NOMO-1 treated with dmso at 0.1 percent for 144 hours (cell line): ENCODE measurements around the gene CEACAM16.
A peak's percentile ranks its signal among the peaks of the same experiment; 100 is the strongest.
"Not testable (repeated sequence)": the region's sequence is repeated elsewhere in the genome, so short reads cannot be mapped to it uniquely, and the experiment has no call there.

Source experiments
- DNase-seq: peaks from one replicate; lab custom pipeline; 2025; ENCODE audit not compliant: unreplicated experiment; lab: John Stamatoyannopoulos, UW

Gene CEACAM16

DNA sequence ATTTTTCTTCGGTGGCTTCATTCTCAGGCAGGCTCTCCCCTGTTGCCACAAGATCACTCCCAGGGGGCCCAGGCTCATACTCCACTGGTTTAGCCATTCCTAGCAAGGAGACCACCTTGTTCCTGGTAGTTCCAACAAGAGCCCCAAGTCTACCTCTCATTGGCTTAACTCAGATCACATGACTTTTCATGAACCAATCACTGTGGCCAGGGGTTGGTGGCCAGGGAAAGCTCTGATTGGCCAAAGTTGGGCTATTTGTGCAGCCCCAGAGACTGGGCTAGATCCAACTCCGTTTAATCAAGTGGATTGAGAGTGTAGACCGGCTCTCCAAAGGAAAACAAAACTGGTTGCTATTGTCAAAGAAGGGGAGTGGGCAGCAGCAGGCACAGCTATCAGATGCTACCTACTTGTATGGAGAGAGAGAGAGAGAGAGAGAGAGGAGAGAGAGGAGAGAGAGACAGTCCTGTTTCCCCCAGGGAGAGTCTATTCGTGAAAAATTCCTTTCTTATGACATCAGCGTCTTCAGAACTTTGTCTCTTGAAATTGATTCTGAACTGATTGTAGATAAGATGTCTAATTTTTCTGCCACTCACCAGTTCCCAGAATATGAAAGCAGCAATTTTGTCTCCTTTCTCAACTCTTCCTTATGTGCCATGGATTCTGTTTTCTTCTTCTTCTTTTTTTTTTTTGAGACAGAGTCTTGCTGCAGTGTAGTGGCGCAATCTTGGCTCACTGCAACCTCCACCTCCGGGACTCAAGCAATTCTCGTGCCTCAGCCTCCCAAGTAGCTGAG is 21.7 kb upstream of the CEACAM16 start:
- DNase-seq: no peak

DNA sequence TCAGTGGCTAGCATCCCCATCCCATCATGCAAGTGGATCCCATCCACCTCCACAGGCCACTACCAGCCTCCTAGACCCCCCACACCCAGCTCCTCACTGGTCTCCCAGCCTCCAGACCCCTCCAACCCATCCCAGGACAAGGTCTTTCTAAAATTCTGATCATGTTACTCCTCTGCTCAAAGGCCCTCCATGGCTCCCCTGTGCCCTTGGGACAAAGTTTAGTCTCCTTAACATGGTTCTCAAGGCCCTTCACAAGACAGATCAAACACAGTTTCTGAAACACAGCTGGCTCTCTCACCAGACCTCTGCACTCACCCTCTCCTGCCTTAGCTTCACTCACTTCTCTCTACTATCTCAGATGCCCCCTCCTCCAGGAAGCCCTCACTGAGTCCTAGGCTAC is 18.4 kb upstream of the CEACAM16 start:
- DNase-seq: no peak

GRCh38 chr19:44681992-44682790 is 16.8 kb upstream of the CEACAM16 start:
- DNase-seq: no peak

- no peak for DNase-seq
Measured at GRCh38 chr19:44682807-44683206, 16.1 kb upstream of the CEACAM16 start.

DNA sequence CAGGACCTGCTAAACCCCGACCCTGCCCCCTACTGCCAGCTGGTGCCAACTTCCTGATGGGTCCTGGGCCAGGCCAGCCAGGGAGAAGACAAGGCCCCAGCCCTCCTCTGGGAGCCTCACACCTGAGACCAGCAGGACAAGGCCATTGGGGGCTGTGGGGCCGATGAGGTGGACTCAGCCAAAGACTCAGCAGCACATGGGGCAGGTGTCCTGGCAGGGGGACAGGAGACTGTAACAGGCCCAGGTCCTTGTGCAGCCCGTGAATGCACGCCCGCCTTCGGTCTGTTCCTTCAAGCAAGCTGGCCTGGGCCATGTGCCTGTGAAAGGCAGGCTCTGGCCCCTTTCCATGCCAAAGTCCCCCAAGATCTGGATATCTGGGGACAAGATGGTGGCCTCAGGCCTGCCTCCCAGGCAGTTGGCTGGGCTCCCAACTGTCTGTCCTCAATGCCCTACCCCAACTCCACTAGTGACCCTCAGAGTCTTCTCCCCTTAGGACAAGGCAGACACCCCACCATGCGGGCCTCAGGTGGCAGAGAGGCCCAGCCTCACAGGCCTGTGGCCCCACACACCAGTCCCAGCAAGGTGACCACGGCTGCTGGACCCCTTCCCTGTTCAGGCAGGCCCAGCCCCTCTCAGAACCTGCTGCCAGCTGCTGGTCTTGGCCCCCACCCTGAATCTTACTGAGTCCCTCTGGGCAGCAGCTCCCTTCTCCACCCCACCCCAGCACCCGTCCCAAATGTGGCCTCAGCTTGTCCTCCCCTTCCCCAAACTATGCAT is 15.3 kb upstream of the CEACAM16 start:
- DNase-seq: no peak

DNA sequence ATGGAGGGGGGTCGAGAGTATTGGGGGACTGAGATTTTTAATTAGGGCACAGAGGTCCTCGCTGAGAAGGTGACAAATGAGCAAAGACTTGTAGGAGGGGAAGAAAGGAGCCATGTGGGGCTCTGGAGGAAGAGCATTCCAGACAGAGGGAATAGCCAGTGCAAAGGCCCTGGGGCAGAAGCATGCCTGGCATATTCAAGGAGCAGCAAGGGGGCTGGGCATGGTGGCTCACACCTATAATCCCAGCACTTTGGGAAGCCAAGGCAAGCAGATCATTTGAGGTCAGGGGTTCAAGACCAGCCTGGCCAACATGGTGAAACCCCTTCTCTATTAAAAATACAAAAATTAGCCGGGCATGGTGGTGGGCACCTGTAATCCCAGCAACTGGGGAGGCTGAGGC is 14.6 kb upstream of the CEACAM16 start:
- DNase-seq: not testable (repeated sequence)

- DNase-seq: no peak
Measured at GRCh38 chr19:44684892-44685863, 13.8 kb upstream of the CEACAM16 start.

- DNase-seq: peak; percentile 16
Measured at GRCh38 chr19:44685877-44686276, 13.1 kb upstream of the CEACAM16 start.

- no peak for DNase-seq
Measured at GRCh38 chr19:44686896-44687295, 12.1 kb upstream of the CEACAM16 start.

- DNase-seq: no peak
Measured at GRCh38 chr19:44687888-44688287, 11.1 kb upstream of the CEACAM16 start.

DNA sequence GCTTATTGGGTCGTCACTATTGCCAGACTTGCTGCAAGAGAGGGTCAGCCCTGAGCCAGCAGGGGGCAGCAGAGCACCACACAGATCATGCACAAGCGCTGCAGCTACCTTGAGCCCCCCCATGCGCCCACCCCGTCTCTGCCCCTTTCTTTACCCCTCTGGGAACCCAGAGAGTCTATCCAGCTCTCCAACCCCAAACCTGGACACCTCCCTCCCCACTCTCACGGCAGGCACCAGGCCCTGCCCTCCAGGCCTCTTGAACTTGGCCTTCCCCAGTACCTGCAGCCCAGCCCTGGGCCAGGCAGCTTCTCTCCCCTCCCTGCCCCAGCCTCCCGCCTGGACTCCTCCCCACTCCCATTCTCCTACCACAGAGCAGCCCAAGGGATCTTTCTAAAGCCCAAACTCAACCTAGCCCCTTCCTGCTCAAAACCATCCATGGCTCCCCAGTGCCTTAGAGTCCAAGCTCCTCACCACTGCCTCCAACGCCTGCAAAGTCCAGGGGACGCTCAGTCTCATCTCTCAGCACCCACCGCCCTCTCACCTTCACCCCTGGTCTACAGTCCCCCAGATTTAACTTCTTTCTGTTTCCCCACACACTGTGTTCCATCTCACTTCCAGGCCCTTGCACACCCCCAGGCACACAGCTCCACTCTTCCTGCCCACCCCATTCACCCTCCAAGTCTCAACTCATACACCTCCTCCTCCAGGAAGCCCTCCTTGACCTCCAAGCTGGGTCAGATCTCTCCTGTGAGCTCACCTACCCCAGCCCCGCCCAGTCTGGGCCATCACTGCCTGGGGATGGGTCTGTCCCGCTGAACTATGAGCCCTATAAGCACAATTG is 9.4 kb upstream of the CEACAM16 start:
- no peak for DNase-seq

DNA sequence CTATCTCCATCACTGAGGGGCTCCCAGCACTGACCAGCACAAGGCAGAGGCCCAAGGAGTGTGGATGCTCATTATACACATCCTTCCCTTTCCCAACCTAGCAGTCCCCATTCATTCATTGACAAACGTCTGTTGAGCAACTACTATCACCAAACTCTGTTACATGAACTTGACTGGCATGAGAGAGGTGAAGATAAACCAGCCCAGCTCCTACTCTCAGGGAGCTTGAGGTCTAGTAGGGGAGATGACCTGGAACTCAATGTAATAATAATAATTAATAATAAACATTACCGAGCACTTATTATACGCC is 8.9 kb upstream of the CEACAM16 start:
- DNase-seq: no peak

DNA sequence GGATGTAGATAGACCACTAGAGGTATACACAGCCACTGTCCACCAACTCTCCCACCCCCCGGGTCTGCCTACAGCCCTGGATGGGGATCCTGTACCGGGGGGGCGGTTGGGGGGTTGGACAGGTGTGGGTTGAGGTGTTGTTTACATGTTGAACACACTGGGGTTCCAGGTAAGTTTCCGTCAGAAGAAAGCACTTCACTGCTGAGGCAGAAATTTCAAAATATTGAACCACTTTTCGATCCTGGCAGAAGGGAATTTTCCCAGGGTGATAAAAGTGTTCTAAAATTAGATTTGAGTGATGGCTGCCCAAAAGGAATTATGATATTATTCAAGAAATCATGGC is 6.6 kb upstream of the CEACAM16 start:
- no peak for DNase-seq

DNA sequence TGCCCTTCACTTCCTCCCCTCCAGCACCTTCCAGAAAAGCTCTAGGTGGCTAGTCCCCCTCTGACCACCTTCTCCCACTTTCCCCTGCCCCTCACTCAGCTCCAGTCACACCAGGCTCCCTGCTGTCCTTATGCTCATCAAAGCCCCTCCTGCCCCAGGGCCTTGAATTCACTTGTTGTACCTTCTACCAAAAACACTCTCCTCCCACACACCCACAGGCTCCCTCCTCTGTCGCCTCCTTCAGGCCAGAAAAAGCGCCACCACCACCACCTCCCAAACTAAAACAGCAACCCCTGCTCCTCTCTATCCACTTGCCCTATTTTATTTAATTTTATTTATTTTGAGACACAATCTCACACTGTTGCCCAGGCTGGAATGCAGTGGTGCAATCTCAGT is 4.8 kb upstream of the CEACAM16 start:
- DNase-seq: no peak

DNA sequence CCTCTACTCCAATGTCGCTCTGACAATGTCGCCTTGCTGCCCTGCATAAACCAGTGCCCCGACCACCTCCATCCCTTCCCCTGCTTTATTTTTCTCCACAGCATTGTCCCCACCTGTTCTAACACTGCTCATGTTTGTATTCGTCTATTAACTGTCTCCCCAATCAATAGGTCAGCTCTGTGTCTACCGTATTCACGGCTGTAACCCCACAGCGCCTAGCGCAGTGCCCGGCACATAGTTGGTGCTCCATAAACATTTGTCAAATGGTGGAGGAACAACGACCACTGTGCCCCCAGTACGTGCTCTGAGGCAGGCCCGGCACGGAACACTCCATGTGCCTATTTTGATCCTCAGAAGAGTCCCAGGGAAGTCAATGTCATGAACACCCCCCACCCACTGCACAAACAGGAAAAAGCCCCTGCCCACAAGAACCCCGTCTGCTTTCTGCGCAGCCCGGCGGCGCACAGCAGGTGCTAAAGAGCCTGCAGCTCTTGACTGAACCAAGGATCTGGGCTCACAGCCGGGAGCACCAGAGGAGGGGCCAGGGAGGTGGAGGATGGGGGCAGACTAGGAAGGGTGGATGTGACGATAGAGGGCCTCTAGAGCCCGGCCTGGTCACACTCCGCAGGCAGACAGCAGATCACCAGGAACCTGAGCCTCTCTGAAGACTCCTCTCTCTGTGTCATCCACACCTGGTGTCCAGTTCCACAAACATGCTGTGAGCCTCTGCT is 1.8 kb upstream of the CEACAM16 start:
- no peak for DNase-seq

DNA sequence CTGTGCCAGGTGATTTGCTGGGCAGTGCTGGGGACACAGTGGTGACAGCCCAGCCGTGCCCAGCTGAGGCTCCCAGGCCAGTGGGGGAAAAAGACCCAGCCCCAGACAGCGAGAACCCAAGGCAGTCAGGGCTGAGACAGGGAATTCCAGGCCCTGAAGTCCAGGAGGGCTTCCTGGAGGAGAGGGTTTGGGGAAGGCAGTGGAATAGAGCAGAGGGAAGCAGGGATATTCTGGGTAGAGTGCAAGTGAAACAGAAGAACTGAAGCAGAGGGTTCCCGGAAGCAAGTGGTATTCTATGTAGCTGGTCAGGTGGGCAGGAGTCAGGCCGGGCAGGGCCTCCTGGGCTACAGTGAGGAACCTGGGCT is 1.3 kb upstream of the CEACAM16 start:
- no peak for DNase-seq

DNA sequence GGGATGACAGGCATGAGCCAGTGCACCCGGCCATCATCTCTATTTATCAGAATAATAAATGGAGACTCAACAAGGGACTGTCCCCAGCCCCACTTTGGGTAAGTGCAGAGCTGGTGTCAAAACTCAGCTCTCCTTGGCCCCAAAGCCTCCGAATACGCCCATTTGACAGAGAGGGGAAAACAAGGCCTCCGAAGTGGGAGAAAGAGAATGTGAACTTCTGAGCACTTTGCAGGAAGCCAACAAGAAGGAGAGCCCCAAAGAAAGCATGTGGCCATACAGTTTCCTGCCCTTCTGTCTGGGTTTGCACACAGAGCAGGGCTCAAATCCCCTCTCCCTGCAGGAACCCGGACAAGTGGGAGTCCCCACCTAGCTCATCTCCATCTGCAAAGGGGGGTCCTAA is 1.6 kb downstream of the CEACAM16 start:
- DNase-seq: no peak

- DNase-seq: no peak
Measured at GRCh38 chr19:44701228-44701627, 2.3 kb downstream of the CEACAM16 start.

DNA sequence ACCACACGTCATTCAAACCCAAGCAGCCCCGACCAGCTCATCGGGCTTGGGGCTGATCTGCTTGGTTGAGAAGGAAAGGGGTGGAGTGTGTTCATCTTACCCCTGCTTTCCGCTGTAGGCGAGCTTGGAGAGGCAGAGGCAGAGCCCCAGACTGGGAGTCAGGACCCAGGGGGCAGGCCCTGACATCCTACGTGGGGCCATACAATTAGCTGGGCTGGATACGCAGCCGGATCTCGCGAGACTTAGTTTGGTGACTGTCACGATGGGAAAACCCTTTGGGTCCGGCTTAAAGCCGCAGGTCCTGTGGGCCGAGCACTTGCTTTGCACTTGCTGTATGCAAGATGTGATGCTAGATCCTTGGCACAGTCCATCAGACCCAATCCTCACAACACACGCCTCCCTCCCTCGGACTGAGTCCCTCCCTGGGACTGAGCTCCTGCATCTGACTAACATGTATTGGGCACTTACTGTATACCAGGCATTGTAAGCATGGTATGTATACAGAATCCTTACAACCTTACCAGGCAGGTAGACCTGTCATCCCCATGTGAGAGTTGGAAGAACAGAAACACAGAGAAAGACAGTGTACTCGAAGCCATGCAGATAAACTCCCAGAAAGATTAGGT is 3.7 kb downstream of the CEACAM16 start:
- no peak for DNase-seq
